ENCODE results near the gene ARSG. TPM values are rescaled to one million over a fixed set of nuclear protein-coding genes. Genes with fewer than 3 reads are reported as not detected.
"Not testable (repeated sequence)": the region's sequence is repeated elsewhere in the genome, so short reads cannot be mapped to it uniquely, and the experiment has no call there.

ARSG gene
- total RNA-seq, 1 donor from 2014 or later, result 19.4 TPM

DNA sequence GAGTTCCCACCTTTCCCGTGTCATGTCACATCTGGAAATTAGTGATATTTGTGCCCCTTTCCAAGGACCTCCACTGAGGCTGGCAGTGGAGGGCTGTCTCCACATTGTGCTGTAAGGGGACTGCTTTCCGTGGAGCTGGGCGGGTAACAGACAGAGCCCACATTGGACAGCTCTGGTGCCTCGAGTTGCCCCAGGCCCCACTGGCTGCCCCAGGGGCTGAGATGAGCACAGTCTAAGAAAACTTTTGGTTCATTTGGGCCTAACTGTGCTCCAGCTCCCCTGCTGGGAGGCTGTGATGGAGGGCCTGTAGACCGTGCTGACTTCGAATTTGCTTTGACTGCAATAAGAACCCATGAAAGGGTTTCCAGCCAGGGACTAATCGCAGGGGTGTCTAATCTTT lies 38.0 kb downstream of the ARSG start:
- DNase-seq (ENCODE audit: low spot score), result no peak

DNA sequence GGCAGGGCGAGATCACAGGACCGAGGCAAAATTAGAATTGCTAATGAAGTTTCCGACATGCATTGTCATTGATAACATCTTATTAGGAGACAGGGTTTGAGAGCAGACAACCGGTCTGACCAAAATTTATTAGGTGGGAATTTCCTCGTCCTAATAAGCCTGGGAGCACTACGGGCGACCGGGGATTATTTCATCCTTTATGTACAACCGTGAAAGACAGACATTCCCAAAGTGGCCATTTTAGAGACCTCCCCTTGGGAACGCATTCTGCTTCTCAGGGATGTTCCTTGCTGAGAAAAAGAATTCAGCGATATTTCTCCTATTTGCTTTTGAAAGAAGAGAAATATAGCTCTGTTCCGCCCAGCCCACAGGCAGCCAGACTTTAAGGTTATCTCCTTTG lies 40.6 kb downstream of the ARSG start:
- not testable (repeated sequence) for DNase-seq (ENCODE audit: low spot score)

DNA sequence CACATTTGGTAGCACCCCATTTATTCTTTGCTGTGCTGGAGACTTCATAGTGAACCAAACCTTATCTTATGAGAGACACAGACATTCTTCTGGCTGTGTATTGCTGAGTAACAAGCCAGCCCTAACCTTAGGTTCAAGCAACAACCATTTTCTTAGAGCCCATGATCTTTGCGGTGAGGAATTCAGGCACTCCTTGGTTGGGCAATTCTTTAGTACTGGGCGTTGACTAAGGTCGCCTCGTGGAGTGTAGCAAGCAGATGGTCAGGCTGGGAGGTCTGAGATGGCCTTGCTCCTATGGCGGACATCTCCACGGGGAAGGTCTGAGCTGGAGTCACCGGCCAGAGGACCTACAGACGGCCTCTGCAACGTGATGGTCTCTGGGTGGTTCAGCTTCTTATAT lies 43.1 kb downstream of the ARSG start:
- no peak for DNase-seq (ENCODE audit: low spot score)

DNA sequence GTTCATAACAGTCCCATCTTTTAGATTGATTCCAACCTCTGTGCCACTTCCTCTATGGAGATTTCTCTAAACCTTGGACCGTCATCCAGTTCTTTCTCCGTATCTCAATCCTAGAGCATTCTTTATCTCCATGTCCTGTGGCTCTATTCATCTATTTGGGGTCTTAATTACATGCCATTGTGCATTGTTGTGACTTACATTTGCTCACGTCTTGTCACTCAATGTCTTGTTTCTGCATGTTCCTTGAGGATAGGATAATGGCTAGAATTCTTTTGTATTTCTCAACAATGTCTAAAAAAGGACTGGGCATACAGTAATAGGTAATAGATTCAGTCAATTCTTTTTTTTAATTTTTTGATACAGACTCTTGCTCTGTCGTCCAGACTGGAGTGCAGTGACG lies 50.2 kb downstream of the ARSG start:
- DNase-seq (ENCODE audit: low spot score), result no peak

DNA sequence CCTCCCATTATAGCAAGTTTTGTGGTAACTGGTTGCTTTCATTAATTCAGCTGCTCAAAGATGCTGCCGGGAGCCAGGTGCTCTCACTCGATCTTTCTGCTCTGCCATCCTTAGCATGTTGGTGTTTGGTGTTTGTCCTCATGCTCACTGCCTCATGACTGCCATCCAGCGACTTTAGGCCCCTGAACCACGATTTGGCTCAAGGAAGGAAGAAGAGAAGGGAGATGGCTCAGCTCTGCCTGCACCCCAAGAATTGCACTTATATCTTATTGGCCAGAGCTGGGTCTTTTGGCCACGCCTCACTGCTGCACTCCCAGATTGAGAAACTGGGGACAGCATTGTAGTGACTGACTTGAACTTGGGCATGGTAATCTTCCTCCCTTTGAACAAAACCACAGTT lies 52.7 kb downstream of the ARSG start:
- DNase-seq (ENCODE audit: low spot score), result no peak

DNA sequence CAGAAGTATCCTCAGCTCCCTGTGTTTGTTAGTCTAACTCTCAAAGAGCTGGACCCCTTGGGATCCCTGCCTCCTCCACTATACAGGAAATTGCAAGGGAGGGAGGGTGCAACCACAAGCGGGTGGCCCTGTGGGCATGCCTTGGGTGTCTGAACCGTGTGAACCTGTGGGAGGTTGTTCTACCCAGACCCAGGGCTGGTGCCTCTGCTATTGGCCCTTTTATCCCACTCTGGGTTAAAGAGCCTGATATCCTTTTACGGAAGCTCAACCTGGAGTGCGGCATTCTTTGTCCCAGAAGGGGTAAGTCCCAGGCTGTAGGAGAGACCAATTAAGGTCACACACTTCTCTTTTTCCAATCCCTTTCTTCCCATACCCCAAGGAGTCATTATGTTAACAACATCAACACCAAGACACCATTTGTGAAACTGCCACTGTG lies 53.4 kb downstream of the ARSG start:
- DNase-seq (ENCODE audit: low spot score), result no peak

DNA sequence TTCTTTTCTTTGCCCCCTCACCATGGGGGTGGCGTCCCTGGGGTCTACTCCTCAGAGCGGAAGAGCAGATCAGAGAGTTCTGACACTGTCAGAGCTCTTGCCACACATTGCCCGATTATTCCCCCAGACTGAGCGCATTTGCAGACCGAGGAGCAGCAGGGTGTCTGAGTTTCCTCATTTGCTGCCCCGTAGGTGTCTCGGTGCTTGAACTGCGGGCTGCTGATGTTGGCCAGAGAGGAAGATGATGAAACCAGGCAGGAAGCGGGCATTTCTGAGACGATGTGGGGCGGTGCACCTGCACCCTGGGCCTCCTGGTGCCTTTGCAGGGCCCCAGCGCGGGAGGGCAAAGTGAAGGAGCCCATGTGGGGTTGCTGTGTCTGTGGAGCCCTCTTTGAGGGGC lies 55.2 kb downstream of the ARSG start:
- DNase-seq (ENCODE audit: low spot score), result peak; percentile 45

DNA sequence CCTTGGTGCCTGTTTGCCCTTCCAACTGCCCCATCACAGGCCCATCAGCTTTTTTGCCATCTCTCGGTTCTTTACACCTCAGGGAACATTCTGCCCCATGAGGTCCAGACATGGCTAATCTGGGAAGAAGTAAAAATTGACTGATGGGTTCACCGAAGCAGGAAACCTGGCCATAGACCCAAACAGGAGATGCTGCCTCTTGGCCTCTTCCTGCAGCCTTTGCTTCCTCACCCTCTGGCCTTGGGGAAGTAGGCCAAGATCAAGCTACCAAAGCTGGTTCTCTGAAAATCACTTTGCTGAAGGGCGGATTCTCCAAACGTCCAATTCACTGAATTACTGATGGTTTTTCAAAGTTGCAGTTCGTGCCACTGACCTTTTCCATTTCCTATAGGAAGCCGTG lies 56.1 kb downstream of the ARSG start:
- no peak for DNase-seq (ENCODE audit: low spot score)

DNA sequence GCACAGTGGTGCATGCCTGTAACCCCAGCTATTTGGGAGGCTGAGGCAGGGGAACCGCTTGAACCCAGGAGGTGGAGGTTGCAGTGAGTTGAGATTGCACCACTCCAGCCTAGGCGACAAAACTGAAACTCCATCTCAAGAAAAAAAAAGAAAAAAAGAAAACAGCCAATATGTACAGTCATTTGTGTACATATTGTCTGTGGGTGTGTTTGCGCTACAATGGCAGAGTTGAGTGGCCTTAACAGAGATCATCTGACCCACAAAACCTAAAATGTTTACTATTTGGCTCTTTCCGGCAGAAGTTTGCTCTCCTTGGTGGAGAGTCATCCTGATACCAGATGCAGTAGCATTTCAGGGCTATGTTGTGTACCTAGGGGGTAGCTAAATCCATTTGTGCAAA lies 57.9 kb downstream of the ARSG start:
- DNase-seq (ENCODE audit: low spot score), result no peak

DNA sequence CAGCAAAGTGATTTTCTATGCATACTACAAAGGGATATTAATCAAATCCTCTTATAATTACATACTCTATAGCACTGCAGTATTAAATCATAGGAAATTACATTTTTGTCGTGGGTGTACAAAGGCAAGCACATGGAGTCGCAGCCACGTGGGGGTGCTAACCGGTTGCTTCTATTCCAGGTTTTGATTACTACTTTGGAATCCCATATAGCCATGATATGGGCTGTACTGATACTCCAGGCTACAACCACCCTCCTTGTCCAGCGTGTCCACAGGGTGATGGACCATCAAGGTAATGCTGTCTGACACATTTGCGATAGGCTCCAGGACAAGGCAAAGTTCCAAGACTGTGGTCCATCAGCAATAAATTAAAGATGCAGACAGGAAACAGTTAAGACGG lies 60.1 kb downstream of the ARSG start:
- no peak for DNase-seq (ENCODE audit: low spot score)

DNA sequence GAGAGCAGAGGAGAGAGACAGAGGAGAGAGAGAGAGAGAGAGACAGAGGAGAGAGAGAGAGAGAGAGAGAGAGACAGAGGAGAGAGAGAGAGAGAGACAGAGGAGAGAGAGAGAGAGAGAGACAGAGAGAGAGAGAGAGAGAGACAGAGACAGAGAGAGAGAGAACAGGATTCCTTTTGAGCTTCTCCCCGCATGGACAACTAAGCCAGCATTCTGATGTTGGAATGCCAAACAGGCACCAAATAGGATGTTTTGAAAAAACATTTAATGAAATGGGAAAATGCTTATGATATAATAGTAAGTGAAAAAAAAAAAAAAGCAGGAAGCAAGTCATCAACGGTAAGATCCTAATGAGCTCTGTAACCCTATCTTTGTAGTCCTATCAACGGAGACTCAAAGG lies 60.7 kb downstream of the ARSG start:
- no peak for DNase-seq (ENCODE audit: low spot score)

DNA sequence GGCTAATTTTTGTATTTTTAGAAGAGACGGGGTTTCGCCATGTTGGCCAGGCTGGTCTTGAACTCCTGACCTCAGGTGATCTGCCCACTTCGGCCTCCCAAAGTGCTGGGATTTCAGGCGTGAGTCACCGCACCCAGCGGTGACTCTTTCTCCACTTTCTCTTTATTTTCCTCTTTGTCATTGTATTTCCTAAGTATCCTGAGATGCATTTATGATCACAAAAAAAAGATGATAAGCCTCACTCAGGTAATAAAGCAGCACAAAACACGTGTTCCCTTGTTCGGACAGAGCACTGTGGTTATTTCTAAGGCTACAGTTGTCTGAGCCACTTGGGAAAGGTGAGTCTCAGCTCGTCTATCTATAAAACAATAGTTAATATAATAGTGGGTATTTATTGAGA lies 61.4 kb downstream of the ARSG start:
- DNase-seq (ENCODE audit: low spot score), result not testable (repeated sequence)

DNA sequence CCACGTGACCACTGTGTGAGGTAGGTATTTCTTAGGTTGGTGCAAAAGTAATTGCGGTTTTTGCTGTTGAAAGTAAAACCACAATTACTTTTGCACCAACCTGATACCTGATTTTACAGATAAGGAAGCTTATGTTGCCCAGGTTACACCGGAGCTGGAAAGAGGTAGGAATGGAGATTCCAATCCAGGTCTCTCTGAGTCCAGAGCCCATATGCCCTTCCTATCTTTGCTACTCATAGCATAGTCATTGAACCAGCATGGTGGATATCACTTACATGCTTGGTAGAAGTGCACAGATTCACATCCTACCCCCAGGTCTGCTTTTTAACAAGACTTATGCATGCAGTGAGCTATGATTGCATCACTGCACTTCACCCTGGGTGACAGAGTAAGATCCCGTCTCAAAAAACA lies 61.8 kb downstream of the ARSG start:
- DNase-seq (ENCODE audit: low spot score), result no peak

DNA sequence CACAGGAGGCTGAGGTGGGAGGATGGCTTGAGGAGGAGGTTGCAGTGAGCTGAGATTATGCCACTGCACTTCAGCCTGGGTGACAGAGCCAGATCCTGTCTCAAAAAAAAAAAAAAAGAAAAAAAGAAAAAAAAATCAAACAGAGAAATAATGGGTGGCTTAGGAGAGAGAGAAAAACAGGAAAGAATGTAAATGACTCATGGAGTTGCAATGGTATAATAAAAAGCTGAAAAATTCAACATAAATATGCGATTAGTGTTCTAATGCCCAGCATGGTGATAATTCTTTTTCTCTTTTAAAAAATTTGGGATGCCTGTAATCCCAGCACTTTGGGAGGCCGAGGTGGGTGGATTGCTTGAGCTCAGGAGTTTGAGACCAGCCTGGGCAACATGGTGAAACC lies 63.0 kb downstream of the ARSG start:
- not testable (repeated sequence) for DNase-seq (ENCODE audit: low spot score)

DNA sequence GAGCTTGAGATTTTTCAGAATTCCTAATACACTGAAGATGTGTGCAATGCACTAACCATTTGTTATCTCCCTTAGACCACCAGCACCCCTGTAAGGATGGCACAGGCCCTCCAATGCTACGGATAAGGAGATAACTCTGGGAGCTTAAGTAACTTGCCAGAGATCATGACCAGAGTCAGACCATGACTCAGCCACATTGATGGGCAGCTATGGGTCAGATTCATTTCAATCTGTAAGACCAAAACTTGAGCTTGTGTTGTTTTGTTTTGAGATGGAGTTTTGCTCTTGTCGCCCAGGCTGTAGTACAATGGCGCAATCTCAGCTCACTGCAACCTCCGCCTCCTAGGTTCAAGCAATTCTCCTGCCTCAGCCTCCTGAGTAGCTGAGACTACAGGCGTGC lies 63.8 kb downstream of the ARSG start:
- DNase-seq (ENCODE audit: low spot score), result not testable (repeated sequence)

DNA sequence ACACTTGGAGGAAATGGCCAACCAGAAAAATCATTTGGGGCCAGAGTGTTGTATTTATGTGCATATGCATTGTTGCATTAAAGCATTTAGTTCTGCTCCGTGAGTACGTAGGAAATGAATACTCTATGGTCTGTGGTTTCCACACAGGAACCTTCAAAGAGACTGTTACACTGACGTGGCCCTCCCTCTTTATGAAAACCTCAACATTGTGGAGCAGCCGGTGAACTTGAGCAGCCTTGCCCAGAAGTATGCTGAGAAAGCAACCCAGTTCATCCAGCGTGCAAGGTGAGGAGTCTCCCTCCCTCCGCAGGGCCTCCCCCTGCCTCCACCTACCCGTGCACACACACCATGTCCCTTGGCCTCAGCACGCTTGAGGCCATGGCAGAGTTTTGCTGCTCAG lies 65.2 kb downstream of the ARSG start:
- no peak for DNase-seq (ENCODE audit: low spot score)

DNA sequence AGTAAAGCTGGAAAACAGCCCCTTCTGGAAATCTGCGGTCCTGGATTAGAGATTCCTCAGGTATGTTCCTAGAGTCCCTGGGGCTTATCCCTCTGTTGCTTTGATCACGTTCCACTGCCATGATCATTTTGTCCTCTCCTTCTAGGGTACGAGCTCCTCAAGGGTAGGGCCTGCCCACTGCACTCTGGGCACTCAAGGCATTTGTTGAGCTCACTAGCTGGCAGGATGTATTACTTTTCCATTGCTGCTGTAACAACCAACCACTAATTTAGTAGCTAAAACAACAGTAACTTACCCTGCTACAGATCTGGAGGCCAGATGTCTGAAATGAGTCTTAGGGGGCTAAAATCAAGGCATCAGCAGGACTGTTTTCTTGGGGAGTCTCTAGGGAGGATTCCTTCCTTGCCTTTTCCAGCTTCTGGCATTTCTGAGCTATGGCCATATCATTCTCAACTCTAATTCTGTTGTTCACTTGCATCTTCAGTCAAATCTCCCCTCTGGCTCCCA lies 65.7 kb downstream of the ARSG start:
- no peak for DNase-seq (ENCODE audit: low spot score)

DNA sequence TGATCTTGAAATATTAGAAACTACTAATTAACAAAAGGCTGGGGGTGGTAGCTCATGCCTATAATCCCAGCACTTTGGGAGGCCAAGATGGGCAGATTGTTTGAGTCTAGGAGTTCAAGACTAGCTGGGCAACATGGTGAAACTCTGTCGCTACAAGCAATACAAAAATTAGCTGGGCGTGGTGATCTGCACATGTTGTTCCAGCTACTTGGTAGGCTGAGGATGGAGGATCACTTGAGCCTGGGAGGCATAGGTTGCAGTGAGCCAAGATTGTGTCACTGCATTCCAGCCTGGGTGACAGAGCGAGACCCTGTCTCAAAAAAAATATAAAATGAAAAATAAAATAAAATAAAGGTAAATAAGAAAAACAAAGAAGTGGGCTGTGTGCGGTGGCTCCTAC lies 66.6 kb downstream of the ARSG start:
- DNase-seq (ENCODE audit: low spot score), result no peak

DNA sequence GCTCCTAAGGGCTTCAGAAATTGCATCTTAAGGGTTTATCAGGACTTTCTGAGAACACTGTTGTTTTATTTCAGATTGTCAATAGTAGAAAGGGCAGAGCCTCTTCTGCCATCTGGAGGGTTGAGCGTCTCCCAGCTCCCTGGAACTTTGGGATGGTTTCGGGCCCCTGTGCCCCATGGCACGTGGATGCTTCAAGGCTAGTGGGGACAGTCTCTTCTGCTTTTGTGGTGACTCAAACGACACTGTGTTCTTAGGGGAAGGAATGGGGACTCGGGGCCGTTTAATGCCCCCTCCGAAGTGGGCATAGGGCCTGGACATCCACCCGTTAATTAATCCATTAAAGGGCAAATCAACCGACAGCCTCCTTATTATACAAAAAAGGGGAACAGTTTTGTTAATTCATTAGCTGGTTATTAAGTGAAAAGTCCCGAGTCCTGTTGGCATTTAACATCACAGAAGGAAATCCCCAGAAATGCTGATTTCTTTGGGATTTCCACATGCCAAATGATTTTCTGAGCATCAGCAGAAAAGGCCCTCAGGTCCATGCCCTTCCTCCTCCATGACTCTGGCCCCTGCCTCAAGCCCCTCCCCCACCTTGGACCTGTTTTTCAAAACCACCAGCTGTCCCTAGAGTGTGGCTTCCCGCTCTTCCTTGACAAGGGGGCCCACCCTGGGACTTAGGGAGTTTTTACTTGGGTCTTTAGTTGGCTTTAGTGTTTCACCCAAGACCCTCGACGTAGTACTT lies 68.7 kb downstream of the ARSG start:
- no peak for DNase-seq (ENCODE audit: low spot score)

DNA sequence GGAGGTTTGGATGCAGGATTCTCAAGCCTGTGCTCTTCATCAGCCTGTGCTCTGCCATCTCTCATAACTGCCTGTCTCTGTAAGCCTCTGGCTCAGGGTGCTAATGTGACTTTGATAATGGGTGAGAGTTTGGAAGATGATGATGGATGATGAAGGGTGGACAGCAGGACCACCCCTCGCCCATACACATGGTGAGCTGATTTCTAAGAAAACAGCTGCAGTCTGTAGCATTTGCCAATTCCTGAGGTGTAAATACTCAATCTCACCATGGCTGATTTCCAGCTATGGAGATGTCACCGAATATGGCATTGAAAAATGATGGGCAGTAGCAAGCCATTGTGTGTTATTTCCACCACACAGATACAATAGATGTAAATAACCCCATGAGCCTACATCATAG lies 74.2 kb downstream of the ARSG start:
- no peak for DNase-seq (ENCODE audit: low spot score)

DNA sequence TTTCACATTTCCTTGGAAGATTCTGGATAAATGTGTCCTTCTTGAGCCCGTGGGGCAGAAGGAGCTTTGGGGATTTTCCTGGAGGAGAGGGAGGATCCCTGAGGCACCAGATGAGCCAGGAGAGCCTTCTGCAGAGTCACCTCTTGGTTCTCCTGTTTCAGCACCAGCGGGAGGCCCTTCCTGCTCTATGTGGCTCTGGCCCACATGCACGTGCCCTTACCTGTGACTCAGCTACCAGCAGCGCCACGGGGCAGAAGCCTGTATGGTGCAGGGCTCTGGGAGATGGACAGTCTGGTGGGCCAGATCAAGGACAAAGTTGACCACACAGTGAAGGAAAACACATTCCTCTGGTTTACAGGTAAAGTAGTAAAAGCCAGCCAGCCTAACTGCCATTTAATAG lies 77.1 kb downstream of the ARSG start:
- DNase-seq (ENCODE audit: low spot score), result no peak

DNA sequence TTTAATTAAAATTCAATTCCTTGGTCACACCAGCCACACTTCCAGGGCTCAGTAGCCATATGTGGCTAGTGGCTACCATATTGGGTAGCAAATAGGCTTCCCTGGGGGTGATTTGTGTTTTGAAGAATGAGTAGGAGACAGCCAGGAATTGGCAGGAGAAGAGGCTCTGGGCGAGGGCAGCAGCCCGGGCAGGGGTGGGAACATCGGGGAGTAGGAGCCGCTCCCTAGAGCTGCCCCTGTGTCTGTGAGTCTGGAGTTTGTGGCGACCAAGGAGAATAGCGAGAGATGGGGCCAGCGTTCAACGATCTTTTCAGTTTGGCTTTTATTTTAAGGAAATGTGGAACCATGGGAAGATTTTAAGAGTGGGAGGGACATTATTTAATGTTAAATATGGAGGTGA lies 84.3 kb downstream of the ARSG start:
- no peak for DNase-seq (ENCODE audit: low spot score)

DNA sequence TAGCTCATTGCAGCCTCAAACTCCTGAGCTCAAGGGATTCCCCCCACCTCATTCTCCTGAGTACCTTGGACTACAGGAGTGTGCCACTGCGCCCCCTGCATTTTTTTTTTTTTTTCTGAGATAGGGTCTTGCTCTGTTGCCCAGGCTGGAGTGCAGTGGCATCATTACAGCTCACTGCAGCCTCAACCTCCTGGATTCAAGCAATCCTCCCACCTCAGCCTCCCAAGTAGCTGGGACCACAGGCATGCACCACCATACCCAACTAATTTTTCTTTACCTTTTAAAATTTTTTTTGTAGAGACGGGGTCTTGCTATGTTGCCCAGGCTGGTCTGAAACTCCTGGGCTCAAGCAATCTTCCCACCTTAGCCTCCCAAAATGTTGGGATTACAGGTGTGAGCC lies 84.9 kb downstream of the ARSG start:
- not testable (repeated sequence) for DNase-seq (ENCODE audit: low spot score)

DNA sequence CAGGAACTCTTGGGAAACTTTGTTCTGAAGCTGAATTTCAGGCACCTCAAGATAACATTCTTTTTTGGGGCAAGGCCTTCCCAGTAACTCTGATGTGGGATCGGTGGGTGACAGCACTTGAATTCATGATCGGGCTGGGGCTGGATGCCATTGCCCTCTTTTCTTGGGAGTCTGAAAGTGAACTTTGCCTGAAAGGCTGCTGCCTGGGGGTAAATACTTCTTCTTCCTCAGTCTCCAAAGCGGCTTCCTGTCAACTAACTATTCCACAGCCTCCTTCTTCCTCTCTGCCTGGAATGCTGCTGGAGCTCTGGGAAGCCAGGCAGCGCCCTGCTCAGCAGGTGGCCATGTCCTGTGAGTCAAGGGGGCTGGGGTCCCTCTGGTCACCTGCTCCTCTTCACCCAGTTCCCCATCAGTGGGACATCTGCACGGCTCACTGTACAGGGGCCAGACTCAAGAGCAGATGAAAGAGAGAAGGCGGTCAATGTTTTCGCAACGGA lies 86.5 kb downstream of the ARSG start:
- DNase-seq (ENCODE audit: low spot score), result no peak

Data from ureter (tissue), 1 donor.